Karpas-422 (cell line): ENCODE data around the gene SLCO4A1. TPM values are rescaled to one million over a fixed set of nuclear protein-coding genes. Genes with fewer than 3 reads are reported as not detected.

Experiments
- DNase-seq: peaks from one replicate; pipeline ENCODE4 v3.0.0-alpha.2; 2015
- H2AFZ ChIP-seq: fragments of 200-600 bp; sonication (generic); 2 replicates; pipeline ENCODE4 v1.6.1; 2014; ENCODE audit warnings: antibody characterized with exemption, low read length, mixed read lengths
- H3K27ac ChIP-seq: fragments of 200-600 bp; sonication (generic); 2 replicates; pipeline ENCODE4 v1.5.1; 2014; ENCODE audit warnings: mild to moderate bottlenecking, low read length, moderate library complexity
- H3K27me3 ChIP-seq: fragments of 200-600 bp; sonication (generic); 2 replicates; pipeline ENCODE4 v1.6.1; 2014; ENCODE audit warnings: low read length, mixed read lengths
- H3K36me3 ChIP-seq: fragments of 200-600 bp; sonication (generic); 2 replicates; pipeline ENCODE4 v1.6.1; 2014; ENCODE audit warnings: low read length, mixed read lengths; ENCODE audit not compliant: insufficient read depth
- H3K4me1 ChIP-seq: fragments of 200-600 bp; sonication (generic); 2 replicates; pipeline ENCODE4 v1.6.1; 2014; ENCODE audit warnings: mild to moderate bottlenecking, low read length, mixed read lengths
- H3K4me2 ChIP-seq: fragments of 200-600 bp; sonication (generic); 2 replicates; pipeline ENCODE4 v1.6.1; 2014; ENCODE audit warnings: low read length, low read depth, mild to moderate bottlenecking; ENCODE audit not compliant: poor library complexity, severe bottlenecking
- H3K4me3 ChIP-seq: fragments of 200-600 bp; sonication (generic); 2 replicates; pipeline ENCODE4 v1.5.1; 2014; ENCODE audit warnings: mild to moderate bottlenecking, antibody characterized with exemption, low read length, mixed read lengths
- H3K79me2 ChIP-seq: fragments of 200-600 bp; sonication (generic); 2 replicates; pipeline ENCODE4 v1.6.1; 2014; ENCODE audit warnings: mild to moderate bottlenecking, low read length, mixed read lengths
- H3K9ac ChIP-seq: fragments of 200-600 bp; sonication (generic); 2 replicates; pipeline ENCODE4 v1.6.0; 2014; ENCODE audit warnings: low read length
- H3K9me2 ChIP-seq: fragments of 200-600 bp; sonication (generic), shearing (Covaris generic); replicated peaks from 2 replicates; pipeline ENCODE4 v1.6.0; 2014; ENCODE audit warnings: mild to moderate bottlenecking, low read length, moderate library complexity; ENCODE audit not compliant: insufficient read depth
- H3K9me3 ChIP-seq: fragments of 300-700, 200-600 bp; sonication (generic); 2 replicates; pipeline ENCODE4 v1.6.1; 2014; ENCODE audit warnings: low read length, mixed read lengths
- H4K20me1 ChIP-seq: fragments of 200-600 bp; sonication (generic); 2 replicates; pipeline ENCODE4 v1.6.1; 2014; ENCODE audit warnings: mild to moderate bottlenecking, antibody characterized with exemption, low read length, low read depth; ENCODE audit not compliant: insufficient read depth
- total RNA-seq: library from RNA; depleted of rRNA; stranded (reverse); fragments of >200 nt; shearing (Covaris generic); gene quantifications from 2 replicates; pipeline ENCODE4 v1.2.3, GENCODE V29; 2014; ENCODE audit warnings: low replicate concordance

SLCO4A1 gene
- total RNA-seq, 1 experiment from 2014 or later, result not detected

GRCh38 chr20:62609279-62609720 is 33.0 kb upstream of the SLCO4A1 start:
- Histone ChIP-seq H3K9ac (no peak overlapping the region), H3K4me2 (no peak overlapping the region), H3K36me3 (no peaks in the 10 kb centered on the region), H3K4me1 (peaks cover 17% of the 10 kb centered on the region), H2AFZ (no peak overlapping the region), H3K9me3 (no peaks in the 10 kb centered on the region), H3K4me3 (no peak overlapping the region), H3K27me3 (no peaks in the 10 kb centered on the region), H3K9me2 (no peaks in the 10 kb centered on the region), H3K27ac (no peak overlapping the region), H4K20me1 (0 out of 2 replicates have a peak, but pooled peaks cover 4% of the 10 kb centered on the region), H3K79me2 (no peaks in the 10 kb centered on the region)
- DNase-seq, result no peak

GRCh38 chr20:62609811-62610757 is 32.2 kb upstream of the SLCO4A1 start:
- H3K4me2 ChIP-seq, result no peak overlapping the region
- H3K36me3 ChIP-seq, result no peaks in the 10 kb centered on the region
- no peaks in the 10 kb centered on the region for H3K79me2 ChIP-seq
- H3K27ac ChIP-seq, result no peak overlapping the region
- H3K9me2 ChIP-seq, result no peaks in the 10 kb centered on the region
- no peak overlapping the region for H2AFZ ChIP-seq
- DNase-seq, result no peak
- 0 out of 2 replicates have a peak, but pooled peaks cover 4% of the 10 kb centered on the region for H4K20me1 ChIP-seq
- no peaks in the 10 kb centered on the region for H3K9me3 ChIP-seq
- H3K27me3 ChIP-seq, result no peaks in the 10 kb centered on the region
- H3K4me1 ChIP-seq, result peaks cover 17% of the 10 kb centered on the region
- H3K4me3 ChIP-seq, result no peak overlapping the region
- no peak overlapping the region for H3K9ac ChIP-seq

GRCh38 chr20:62611012-62611411 is 31.3 kb upstream of the SLCO4A1 start:
- Histone ChIP-seq H3K27ac (no peak overlapping the region), H2AFZ (no peak overlapping the region), H3K27me3 (no peaks in the 10 kb centered on the region), H3K4me2 (no peak overlapping the region), H3K9me3 (no peaks in the 10 kb centered on the region), H3K9me2 (no peaks in the 10 kb centered on the region), H3K36me3 (no peaks in the 10 kb centered on the region), H3K4me1 (peaks cover 12% of the 10 kb centered on the region), H3K4me3 (no peak overlapping the region), H4K20me1 (0 out of 2 replicates have a peak, but pooled peaks cover 4% of the 10 kb centered on the region), H3K9ac (no peak overlapping the region), H3K79me2 (no peaks in the 10 kb centered on the region)
- no peak for DNase-seq

GRCh38 chr20:62611819-62612218 is 30.5 kb upstream of the SLCO4A1 start:
- no peak for DNase-seq
- H3K4me3 ChIP-seq, result no peak overlapping the region
- 0 out of 2 replicates have a peak, but pooled peaks cover 3% of the 10 kb centered on the region for H4K20me1 ChIP-seq
- no peaks in the 10 kb centered on the region for H3K27me3 ChIP-seq
- H3K9me3 ChIP-seq, result no peaks in the 10 kb centered on the region
- H3K4me1 ChIP-seq, result peaks cover 4% of the 10 kb centered on the region
- no peak overlapping the region for H3K9ac ChIP-seq
- H3K4me2 ChIP-seq, result no peak overlapping the region
- H3K36me3 ChIP-seq, result no peaks in the 10 kb centered on the region
- no peak overlapping the region for H2AFZ ChIP-seq
- no peak overlapping the region for H3K27ac ChIP-seq
- H3K79me2 ChIP-seq, result no peaks in the 10 kb centered on the region
- H3K9me2 ChIP-seq, result no peaks in the 10 kb centered on the region

GRCh38 chr20:62614085-62614960 is 28.0 kb upstream of the SLCO4A1 start:
- no peak overlapping the region for H3K4me3 ChIP-seq
- H4K20me1 ChIP-seq, result no peaks in the 10 kb centered on the region
- H3K79me2 ChIP-seq, result no peaks in the 10 kb centered on the region
- H3K9ac ChIP-seq, result no peak overlapping the region
- no peak overlapping the region for H3K27ac ChIP-seq
- H3K9me3 ChIP-seq, result no peaks in the 10 kb centered on the region
- no peaks in the 10 kb centered on the region for H3K27me3 ChIP-seq
- no peak overlapping the region for H2AFZ ChIP-seq
- H3K4me2 ChIP-seq, result no peak overlapping the region
- no peak for DNase-seq
- H3K36me3 ChIP-seq, result no peaks in the 10 kb centered on the region
- H3K9me2 ChIP-seq, result no peaks in the 10 kb centered on the region
- no peaks in the 10 kb centered on the region for H3K4me1 ChIP-seq

- Histone ChIP-seq H3K9me2 (no peaks in the 10 kb centered on the region), H3K9me3 (no peaks in the 10 kb centered on the region), H4K20me1 (no peaks in the 10 kb centered on the region), H3K4me3 (no peak overlapping the region), H2AFZ (no peak overlapping the region), H3K9ac (no peak overlapping the region), H3K36me3 (no peaks in the 10 kb centered on the region), H3K79me2 (no peaks in the 10 kb centered on the region), H3K27ac (no peak overlapping the region), H3K4me2 (no peak overlapping the region), H3K27me3 (no peaks in the 10 kb centered on the region), H3K4me1 (no peaks in the 10 kb centered on the region)
- DNase-seq, result no peak
These were observed 27.2 kb upstream of the SLCO4A1 start for GRCh38 chr20:62614961-62615680.

GRCh38 chr20:62615750-62616251 is 26.5 kb upstream of the SLCO4A1 start:
- Histone ChIP-seq H3K9me3 (no peaks in the 10 kb centered on the region), H2AFZ (no peak overlapping the region), H3K27me3 (no peaks in the 10 kb centered on the region), H3K79me2 (no peaks in the 10 kb centered on the region), H3K27ac (no peak overlapping the region), H3K4me3 (no peak overlapping the region), H3K4me1 (no peaks in the 10 kb centered on the region), H3K9me2 (no peaks in the 10 kb centered on the region), H3K4me2 (no peak overlapping the region), H3K9ac (no peak overlapping the region), H3K36me3 (no peaks in the 10 kb centered on the region), H4K20me1 (no peaks in the 10 kb centered on the region)
- DNase-seq, result no peak
